ENCODE results near the gene CYYR1. TPM values are rescaled to one million over a fixed set of nuclear protein-coding genes. Genes with fewer than 3 reads are reported as not detected.

Gene CYYR1
- total and polyA plus RNA-seq, 2 donors (not counting 3 experiments of a cell fraction or from before 2014, with no cell fraction given): 13.2 to 25.7 TPM

GRCh38 chr21:26473471-26473870 is 99.6 kb downstream of the CYYR1 start:
- ChIA-PET POLR2A (no interaction called here), CTCF (no interaction called here)
- H3K27me3 ChIP-seq (ENCODE audit: control insufficient read depth in 2 of 2, insufficient read depth in 2 of 2, low read length in 2 of 2): no peaks in the 10 kb centered on the region
- no TSS peak for BruUV-seq (replicated peaks)
- H3K9ac ChIP-seq (replicated peaks; ENCODE audit: extremely low read depth, insufficient read depth, low read length): no peak overlapping the region
- H3K4me3 ChIP-seq (replicated peaks in 1 of 3; ENCODE audit: insufficient read depth in 1 of 3, low read depth in 1 of 3, low read length in 3 of 3): no peak overlapping the region
- H3K9me3 ChIP-seq (replicated peaks; ENCODE audit: control insufficient read depth, insufficient read depth, low read length): no peaks in the 10 kb centered on the region
- no peaks in the 10 kb centered on the region for H3K9me1 ChIP-seq (replicated peaks; ENCODE audit: control insufficient read depth, extremely low read depth, insufficient read depth, low read length)
- H3K4me2 ChIP-seq (ENCODE audit: insufficient read depth, low read length): no peak overlapping the region
- no peak overlapping the region for H2AFZ ChIP-seq (ENCODE audit: low read depth, low read length)
- H3K27ac ChIP-seq (ENCODE audit: insufficient read depth, low read depth, low read length): no peak overlapping the region
- H4K20me1 ChIP-seq (replicated peaks; ENCODE audit: control insufficient read depth, extremely low read depth, insufficient read depth, low read length): no peaks in the 10 kb centered on the region
- dilution Hi-C loops (cut with MboI; ENCODE audit: extremely low pct_ligation_motif_present, low sequenced_read_pairs) (no loop called here), intact Hi-C loops (cut with micrococcal nuclease) (no loop called here)
- FAIRE-seq (no peak), DNase-seq (ENCODE audit: low read depth, low spot score) (no peak)
- H3K36me3 ChIP-seq (ENCODE audit: control insufficient read depth in 2 of 2, extremely low read depth in 1 of 2, insufficient read depth in 2 of 2, low read length in 2 of 2): no peaks in the 10 kb centered on the region
- H3K79me2 ChIP-seq (ENCODE audit: control insufficient read depth, insufficient read depth, low read length): no peaks in the 10 kb centered on the region
- H3K4me1 ChIP-seq (ENCODE audit: control insufficient read depth, extremely low read depth, insufficient read depth, low read length): no peaks in the 10 kb centered on the region
- TF ChIP-seq POLR2AphosphoS5 (IDR thresholded peaks at IDR 0.05; ENCODE audit: insufficient read depth, low read depth, low read length) (no peak), MYC (IDR thresholded peaks at IDR 0.05; ENCODE audit: low read depth, low read length) (no peak), FOS (IDR thresholded peaks at IDR 0.05; ENCODE audit: borderline replicate concordance, insufficient read depth, low read length) (no peak), EZH2 (IDR thresholded peaks at IDR 0.05; ENCODE audit: borderline replicate concordance, low read depth, low read length, severe bottlenecking) (no peak), JUN (IDR thresholded peaks at IDR 0.05; ENCODE audit: borderline replicate concordance, insufficient read depth, insufficient read length, low read depth) (no peak), CTCF (IDR thresholded peaks at IDR 0.05; ENCODE audit: extremely low read depth in 1 of 2, insufficient read depth in 1 of 2, low read depth in 1 of 2, low read length in 2 of 2) (no peak), GATA2 (IDR thresholded peaks at IDR 0.05; ENCODE audit: insufficient read depth, insufficient read length, low read depth, low read length) (no peak)

Measured in endothelial cell of umbilical vein (primary cell).